HG02571 (cell line): ENCODE measurements around the gene SOBP.

Source experiments
- ATAC-seq: cut with Tn5 transposase; IDR thresholded peaks from one replicate; pipeline ENCODE4 v1.9.1; 2021; ENCODE audit warnings: mild to moderate bottlenecking, moderate library complexity; ENCODE audit not compliant: unreplicated experiment

The SOBP gene

DNA sequence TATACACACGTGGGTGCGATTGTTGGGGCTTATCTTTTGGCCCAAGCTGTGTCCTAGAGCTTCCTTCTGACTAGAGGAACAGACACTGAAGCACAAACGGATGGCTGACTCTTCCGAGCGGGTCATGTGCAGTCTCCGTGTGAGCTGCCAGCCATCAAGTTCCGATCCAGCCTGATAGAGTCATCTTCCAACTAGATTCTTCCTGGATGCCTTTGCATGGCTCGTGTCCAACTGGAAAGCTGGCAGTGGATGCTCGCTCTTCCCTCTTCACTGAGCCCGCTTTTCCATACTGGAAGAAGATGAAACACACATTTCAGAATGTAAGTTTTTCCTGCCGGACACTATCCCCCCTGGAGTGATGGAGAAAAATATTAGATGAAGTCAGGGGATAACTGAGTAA lies 186.1 kb downstream of the SOBP start:
- no peak for ATAC-seq

DNA sequence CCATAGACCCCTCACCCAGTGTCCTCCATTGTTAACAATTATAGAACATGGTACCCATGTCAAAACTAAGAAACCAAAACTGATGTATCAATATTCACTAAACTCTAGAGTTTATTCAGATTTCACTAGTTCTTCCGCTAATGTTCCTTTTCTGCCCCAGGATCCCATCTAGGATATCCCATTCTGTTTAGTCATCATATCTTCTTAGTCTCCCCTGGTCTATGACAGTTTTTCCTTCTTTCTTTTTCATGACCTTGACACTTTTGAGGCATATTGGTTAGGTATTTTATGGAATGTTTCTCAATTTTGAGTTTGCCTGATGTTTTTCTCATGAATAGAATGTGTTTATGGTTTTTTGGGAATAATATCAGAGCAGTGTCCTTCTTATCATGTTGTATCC lies 187.5 kb downstream of the SOBP start:
- no peak for ATAC-seq

DNA sequence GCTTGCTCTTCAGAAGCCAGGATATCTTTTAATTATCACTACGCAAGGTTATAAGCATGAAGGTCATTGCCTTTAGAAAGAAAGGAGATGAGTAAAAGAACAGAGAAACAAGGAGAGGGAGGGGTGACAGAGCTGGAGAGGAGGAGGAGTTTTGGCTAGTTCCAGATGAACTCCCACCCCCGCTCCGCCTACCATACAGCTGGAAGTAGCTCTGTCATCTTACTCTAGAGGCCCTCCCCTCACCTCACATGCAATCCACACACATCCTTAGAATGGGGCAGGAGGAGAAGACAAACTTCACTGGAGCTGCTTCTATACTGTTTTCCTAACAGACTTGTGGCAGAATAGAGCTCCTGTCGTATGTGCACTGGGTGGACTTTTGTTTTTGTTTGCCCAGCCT lies 189.5 kb downstream of the SOBP start:
- ATAC-seq: no peak

DNA sequence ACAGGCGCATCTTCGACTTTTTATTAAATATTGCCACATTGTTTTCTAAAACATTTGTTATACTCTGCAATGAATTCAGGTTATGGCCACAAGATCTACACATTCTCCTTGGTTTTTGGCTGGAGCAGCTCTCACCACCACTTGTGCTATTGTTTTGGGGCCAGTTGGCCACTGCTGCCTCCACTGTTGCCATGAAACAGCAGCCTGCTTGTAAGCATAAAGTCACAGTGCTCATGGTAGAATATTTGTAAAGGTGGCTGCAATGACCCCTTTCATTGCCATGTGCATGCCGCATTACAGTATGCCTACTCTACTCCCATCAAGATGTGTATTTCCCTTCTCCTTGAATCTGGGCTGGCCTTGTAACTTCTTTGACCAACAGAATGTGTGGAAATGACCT lies 192.8 kb downstream of the SOBP start:
- ATAC-seq: no peak

DNA sequence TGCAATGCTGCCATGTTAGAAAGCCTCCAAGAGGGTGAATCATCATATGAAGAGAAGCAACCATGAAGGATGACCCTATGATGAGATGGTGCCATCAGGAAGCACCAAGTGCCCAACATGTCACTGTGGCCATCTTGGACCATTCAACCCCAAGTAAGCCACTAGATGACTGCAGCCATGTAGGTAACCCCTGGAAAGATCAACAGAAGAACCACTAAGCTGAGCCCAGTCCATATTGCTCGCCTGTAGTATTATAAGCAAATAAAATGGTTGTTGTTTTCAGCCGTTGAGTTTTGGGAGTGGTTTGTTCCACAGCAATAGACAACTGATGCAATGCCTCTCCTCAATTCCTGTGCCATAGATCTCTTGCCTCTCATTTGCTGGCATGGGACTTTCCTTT lies 193.3 kb downstream of the SOBP start:
- no peak for ATAC-seq

DNA sequence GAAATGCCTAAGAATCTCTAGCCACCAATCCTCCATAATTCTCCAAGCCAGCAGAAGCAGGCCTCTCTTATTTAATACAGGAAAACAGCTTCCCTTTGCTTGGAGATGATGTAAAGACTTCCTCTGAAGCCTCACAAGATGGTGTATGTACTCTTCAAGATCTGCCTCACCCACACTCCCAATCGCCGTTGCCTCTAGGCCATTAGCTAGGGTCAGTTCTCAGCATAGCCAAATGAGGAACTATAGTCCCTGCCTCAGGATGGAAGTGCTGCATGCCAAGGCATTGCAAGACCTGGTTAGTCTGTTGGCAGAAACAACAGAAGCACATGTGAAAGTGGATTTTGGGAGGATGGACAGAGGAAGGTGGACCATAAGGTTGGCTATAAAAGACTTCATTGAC lies 195.1 kb downstream of the SOBP start:
- ATAC-seq: no peak

DNA sequence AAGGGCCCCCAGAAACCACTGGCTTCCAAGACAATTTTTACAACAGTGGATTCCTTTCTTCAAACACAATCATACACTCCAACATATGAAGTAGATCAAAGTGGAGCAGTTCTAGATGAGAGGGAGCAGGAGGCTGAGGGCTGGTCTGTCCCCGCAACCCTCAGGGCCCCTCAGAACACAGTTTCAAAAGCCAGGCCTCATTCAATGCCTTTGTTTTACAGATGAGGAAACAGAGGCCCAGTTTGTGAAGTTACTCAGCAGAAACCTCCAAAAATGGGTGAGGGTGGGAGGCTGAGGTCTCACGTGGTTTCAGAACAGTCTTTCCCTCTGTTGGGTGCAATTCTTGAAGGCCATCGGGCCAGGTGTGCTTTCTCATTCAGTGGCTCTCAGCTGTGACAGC lies 199.3 kb downstream of the SOBP start:
- no peak for ATAC-seq

DNA sequence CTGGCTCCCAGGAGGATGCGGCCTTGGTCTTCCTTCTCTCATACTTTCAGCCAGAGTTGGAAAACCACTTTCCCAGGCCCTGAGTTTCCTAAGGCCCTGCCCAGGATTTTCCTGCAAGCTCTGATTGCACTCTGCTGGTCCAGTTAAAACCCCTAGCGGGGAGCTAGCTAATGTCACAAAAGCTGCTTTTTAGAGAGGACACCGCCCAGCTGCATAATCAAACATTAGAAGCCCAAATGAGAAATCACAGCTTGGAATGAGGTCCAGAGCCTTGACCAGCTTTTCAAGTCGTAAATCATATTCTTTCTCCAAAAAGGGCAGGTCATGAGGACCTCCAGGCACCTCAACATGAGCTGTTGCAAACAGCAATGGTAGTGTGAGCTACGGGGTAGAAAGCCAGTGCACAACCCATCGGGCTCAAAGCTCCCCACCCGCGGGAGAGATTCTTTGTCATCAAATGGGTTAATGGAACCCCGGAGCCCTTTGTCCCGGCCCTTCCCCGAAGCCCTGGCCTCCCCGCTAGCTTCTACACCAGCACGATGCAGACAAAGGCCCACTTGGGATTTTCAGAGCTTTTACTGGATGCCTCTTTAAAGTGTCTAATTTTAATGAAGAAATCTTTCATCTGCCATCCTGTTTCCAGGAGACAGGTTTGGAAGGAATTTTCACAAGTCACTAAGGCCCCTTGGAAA lies 200.2 kb downstream of the SOBP start:
- no peak for ATAC-seq

DNA sequence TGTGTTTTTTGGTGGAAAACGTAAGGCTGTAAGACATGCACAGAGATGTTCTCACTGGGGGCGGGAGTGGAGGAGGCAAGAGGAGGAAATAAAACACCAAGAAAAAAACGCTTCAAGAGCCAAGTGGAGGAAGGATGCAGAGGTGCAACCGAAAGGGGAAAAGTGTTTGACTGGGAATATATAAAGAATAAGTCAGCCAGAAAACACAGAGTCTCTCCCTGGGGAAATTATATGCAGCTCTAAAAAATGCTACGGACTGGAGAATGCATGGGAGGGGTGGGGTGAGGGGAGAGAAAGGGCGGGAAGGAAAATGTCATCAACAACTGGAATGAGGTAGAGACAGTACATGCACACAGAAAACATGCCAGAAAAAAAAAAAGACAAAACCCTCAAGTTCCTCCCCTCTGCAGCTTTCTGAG lies 200.7 kb downstream of the SOBP start:
- no peak for ATAC-seq

DNA sequence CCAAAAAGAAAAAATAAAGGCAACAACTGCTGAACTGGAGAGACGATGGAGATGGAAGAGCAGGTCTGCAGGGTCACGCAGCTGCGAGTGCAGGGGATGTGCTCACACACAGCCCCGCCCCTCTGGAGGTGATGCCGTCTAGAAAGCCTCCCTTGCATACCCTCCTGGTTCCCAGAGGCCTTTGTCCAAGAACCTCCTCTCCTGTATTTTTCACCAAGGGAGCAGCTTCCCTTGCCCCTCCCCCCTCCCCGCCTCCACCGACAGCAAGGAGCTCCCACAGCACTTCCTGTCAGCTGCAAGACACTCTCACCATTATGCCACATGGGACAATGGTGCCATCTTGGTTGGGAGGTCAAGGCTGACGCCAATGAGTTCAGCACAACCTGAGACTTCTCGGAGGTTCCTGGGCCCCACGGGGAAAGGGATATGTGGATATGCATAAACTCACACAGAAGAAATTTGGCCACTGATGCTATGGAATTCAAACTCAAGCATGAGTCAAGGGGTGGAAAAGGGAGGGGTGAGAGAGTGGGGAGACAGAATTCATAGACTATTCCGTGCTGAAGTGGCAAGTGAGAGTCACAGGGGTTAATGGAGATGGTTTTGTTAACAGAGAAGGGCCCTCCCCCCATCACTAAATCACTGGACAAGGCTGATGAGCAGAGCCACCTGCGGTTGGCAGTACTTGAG lies 201.3 kb downstream of the SOBP start:
- no peak for ATAC-seq

DNA sequence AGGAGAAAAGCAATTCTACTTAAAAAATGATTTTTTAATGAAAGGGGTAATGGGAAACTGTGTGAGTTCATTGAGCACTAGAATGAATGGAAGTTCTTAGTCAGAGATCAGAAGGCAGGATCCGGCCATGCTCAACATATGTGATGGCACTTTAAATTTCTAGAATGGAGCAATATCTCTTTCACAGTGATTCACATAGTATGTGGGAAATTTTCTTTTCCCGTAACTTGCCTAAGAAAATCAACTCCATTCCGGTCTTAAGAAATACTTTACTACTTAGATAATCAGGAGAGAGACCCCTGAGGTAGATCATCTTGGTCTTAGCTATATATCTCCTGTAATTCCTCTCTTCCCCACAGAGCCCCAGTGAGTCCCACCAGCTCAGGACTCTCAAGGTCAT lies 202.4 kb downstream of the SOBP start:
- no peak for ATAC-seq

DNA sequence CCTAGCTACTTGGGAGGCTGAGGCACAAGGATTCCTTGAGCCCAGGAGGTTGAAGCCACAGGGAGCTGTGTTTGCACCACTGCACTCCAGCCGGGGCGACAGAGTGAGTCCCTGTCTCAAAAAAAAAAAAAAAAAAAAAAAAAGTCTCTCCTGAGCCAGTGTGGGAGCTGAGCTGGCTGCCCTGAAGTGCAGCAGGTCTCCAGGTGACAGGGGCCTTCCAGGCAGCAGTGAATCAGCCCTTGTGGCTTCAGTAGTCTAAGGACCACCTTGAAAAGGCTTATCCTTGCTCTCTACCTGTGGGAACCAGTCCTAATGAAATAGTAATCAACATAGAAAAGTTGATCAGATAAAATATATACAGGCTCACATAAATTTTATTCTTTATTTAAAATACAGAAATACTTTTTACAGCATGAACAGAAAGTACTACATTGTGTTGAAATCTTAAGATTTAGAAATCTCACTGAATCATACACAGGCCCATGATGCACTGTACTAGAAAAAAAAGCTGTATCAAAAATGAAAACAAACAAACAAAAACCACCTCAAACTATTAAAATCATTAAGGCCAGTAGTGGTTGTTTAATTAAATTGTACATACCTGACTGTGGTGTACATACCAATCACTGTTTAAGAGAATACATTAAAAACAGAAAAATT lies 205.3 kb downstream of the SOBP start:
- ATAC-seq: no peak

DNA sequence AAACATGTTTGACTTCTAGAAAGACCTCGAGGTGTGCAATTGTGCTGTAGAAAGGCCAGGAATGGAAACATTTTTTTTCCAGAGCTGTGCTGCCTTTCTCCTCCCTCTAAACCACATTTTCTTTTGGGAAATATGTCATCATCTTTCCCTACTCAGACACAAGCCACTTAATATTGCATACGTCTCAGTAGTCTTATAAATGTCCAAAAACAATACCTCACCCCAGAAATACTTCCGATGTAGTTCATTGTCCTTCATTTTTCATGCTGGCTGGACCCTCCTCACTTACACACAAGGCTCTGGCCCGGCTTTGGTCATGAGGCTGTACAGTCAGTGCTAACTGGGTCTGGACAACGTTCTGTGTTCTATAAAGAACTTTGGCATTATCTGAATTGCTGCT lies 207.8 kb downstream of the SOBP start:
- ATAC-seq: no peak

DNA sequence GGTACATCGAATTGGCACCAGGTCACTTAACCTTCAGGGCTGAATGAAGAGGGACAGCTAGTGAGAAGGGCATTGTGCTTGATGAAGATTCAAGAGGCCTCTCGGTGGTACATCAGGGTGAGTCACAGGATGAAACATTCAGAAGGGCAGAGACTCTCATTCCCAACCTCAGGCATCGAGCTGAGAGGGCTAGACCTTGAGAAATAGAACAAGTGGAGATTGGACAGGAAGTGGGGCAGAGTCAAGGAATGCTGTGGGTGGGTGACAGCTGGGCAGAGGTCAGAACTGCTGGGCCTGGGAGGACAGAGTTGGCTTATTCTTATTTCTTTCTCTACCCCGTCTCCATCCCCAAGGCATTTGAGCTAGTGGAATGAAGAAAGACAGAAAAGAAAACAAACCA lies 208.2 kb downstream of the SOBP start:
- ATAC-seq: no peak

DNA sequence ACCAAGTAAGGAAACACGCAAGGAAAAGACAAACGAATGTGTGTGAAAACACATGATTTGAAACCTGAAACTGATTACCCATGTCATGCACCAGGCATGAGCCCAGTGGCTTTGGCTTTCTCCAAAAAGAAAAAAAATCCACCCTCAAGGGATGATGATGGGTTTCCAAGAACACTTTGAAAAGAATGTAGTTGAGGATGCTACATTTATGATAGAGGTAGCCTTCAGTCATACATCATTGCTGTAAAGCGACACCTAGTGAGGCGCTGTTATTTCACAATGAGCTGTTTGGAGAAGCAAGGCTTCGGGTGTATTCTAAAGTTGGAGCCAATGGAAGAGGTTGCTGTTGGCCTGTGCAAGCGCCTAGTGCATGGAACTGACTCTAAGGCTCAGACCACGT lies 209.3 kb downstream of the SOBP start:
- no peak for ATAC-seq

DNA sequence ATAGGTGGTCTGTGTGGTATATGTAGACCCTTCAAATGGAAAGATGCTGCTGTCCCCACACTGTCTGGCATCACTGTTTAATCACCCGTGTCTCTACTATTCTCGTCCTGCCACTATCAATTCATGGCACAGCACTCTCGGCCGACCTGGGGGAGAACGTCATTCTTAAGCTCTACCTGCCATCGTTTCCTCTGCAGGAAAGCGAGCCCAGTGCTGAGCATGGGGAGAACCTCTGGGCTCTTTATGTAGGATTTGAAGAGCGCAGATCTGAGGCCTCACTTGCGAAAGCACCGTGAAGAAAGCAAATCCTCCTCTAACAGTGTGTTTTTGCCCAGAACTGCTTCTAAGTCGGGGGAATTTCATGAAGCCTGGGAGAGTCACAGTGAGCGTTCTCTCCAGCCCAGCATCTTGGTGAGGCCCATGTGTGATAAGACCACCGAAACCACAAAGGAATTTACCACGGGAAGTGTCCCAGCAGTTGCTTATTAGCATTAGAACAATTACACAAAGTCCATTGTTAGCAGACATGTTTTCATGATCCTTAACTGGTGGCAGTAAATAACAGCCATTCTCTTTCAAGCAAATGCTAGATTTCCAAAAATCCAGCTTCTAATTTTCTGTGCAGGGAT lies 209.9 kb downstream of the SOBP start:
- no peak for ATAC-seq

DNA sequence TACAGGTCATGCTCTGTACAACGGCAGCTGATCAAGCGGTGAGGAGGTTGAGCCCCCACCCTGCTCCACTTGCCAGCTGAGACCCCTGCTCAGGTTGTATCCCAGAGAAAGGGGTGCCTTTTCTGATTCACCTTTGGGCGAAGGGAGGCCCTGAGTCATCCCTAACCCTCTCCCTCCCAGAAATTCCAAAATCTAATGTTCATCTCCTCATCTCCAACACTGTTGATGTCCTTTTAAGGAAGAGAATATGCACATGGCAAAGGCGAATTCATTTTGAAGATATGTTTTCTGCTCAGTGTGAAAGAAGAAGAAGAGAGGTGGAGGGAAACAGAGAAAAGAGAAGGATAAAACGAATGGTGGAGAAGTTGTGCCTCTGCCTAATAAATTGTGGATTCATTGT lies 213.7 kb downstream of the SOBP start:
- no peak for ATAC-seq

DNA sequence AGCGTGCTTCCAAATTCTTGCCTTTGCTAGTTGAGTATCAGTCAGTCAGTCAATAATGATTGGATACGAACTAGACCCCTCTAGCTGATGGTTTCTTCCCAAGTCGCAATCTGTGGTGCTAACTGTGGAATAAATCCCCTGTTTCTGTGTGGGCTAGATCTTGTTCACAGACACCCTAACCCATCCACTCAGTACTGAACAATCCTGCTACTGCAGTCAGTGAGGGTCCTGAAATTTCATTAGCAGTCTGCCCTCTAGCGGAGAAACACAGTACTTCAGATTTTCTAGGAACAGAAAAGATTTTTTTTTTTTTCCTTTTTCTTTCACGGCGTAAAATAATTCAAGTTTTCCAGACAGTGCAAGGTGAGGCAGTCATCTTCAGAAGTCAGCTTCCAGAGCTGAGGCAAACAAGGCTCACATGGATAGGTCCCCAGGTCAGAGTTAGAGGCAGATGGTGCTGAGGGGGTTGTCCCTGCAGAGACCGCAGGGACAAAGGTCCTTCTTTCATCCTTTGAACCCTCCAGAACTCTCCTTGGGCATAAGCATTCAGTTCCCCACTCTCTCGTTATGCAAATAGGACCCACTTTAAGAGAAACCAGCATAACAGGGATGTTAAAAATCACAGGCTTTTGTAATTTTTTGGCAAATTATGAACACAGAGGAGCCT lies 214.6 kb downstream of the SOBP start:
- no peak for ATAC-seq

DNA sequence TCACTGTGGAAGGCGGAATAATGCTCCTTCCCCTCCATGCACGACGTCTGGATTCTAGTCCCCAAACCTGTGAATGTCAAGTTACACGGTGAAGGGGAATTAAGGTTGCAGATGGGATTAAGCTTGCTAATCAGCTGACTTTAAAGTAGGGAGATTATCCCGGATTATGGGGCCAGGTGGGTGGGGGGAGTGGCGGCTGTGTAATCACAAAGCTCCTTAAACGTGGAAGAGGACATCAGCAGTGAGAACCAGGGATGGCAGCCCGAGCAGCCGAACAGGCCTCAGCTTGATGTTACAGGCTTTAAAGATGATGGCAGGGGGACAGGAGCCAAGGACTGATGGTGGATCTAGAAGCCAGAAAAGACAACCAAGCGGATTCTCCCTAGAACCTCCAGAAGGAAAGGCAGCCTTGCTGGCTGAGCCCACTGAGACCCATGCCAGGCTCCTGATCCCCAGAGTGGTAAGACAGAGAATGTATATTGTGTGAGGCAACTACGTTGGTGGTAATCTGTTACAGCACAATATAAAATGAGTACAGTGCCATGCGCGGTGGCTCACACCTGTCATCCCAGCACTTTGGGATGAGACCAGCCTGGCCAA lies 216.7 kb downstream of the SOBP start:
- ATAC-seq: no peak

DNA sequence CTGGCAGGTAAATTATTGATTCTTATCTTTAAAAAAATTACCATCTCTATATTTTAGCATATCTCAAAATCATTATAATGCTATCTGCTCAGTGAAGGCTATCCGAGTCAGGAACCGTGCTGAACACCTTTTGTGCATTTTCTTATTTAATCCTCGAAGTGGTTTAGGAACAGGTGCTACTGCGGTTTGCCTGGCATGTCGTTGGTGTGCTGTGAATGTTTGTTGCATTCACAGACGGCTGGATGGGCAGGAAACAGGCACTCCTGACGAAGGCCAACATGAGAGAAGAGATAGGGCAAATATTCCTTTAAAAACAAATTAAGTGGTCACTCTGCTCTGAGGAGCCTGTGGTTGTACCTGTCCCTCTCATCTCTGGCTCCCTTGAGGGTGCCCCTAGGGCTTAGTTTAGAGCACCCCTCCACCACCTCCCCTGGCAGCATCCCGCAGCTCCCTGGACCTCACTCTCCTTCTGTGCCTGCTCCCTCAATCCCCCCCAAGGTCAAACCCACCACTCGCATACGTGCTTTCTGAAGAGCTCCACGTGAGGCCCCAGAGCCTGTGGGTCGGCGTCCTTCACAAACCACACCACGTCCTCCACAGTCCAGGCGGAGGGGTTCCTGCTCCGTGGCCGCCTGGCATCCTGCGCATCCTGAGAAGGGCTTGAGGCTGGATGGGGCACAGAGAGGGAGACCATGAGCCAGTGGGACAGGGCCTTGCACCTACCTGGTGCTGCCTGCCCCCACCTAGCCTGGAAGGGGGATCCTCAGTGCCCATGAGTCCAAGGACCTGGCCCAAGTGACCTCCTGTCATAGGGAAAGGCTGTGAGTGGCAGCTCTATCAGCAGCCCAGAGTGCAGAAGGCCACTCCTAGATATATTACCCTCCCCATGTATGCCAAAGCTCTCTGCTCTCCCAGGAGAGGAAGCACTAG lies 217.7 kb downstream of the SOBP start:
- no peak for ATAC-seq
